GM23338 (cell line): ENCODE data around the gene GTSE1. TPM values are rescaled to one million over a fixed set of nuclear protein-coding genes. Genes with fewer than 3 reads are reported as not detected.

ENCODE experiments used
- ATAC-seq: fragments of 200-7000 bp; cut with Tn5 transposase; 3 replicates; pipeline ENCODE4 v1.9.1; 2020
- DNase-seq: peaks from one replicate; pipeline ENCODE4 v3.0.0-alpha.2; 2015; ENCODE audit warnings: low spot score
- H2AFZ ChIP-seq: fragments of 200-600 bp; sonication (generic); 2 replicates; pipeline ENCODE4 v1.8.0; 2016; ENCODE audit warnings: antibody characterized with exemption, mild to moderate bottlenecking, moderate library complexity
- H3F3A ChIP-seq: fragments of 200-600 bp; sonication (generic); replicated peaks from 2 replicates; pipeline ENCODE4 v1.8.0; 2017; ENCODE audit warnings: antibody characterized with exemption, mixed run types, low read depth
- H3K27ac ChIP-seq: fragments of 200-600 bp; sonication (generic); 2 replicates; pipeline ENCODE4 v1.6.1; 2016; ENCODE audit warnings: low read depth
- H3K27me3 ChIP-seq: fragments of 200-600 bp; sonication (generic); 2 replicates; pipeline ENCODE4 v1.8.0; 2016; ENCODE audit warnings: mild to moderate bottlenecking, mixed run types, moderate library complexity; ENCODE audit not compliant: insufficient read depth
- H3K36me3 ChIP-seq: fragments of 200-600 bp; sonication (generic); 2 replicates; pipeline ENCODE4 v1.8.0; 2016; ENCODE audit warnings: mild to moderate bottlenecking; ENCODE audit not compliant: insufficient read depth
- H3K4me1 ChIP-seq: fragments of 200-600 bp; sonication (generic); 2 replicates; pipeline ENCODE4 v1.8.0; 2016; ENCODE audit warnings: mild to moderate bottlenecking, moderate library complexity; ENCODE audit not compliant: insufficient read depth
- H3K4me2 ChIP-seq: fragments of 200-600 bp; sonication (generic); 2 replicates; pipeline ENCODE4 v1.7.1; 2017; ENCODE audit warnings: mixed run types
- H3K4me3 ChIP-seq: fragments of 200-600 bp; sonication (generic); 2 replicates; pipeline ENCODE4 v1.6.1; 2016; ENCODE audit warnings: mixed run types
- H3K79me2 ChIP-seq: fragments of 200-600 bp; sonication (generic); replicated peaks from 2 replicates; pipeline ENCODE4 v1.8.0; 2017; ENCODE audit warnings: mild to moderate bottlenecking; ENCODE audit not compliant: insufficient read depth
- H3K9me2 ChIP-seq: fragments of 200-600 bp; sonication (generic); 2 replicates; pipeline ENCODE4 v1.8.0; 2017; ENCODE audit not compliant: insufficient read depth
- H4K20me1 ChIP-seq: fragments of 200-600 bp; sonication (generic); replicated peaks from 2 replicates; pipeline ENCODE4 v1.8.0; 2017; ENCODE audit warnings: mild to moderate bottlenecking; ENCODE audit not compliant: insufficient read depth
- H3K27ac Mint-ChIP-seq: 2 replicates; pipeline ENCODE4 v1.8.0; 2020; ENCODE audit warnings: inconsistent platforms, mild to moderate bottlenecking, moderate library complexity, mixed read lengths
- H3K27me3 Mint-ChIP-seq: 3 replicates; pipeline ENCODE4 v1.8.0; 2022; ENCODE audit warnings: low read depth, mild to moderate bottlenecking, moderate library complexity, mixed read lengths, inconsistent platforms; ENCODE audit not compliant: insufficient read depth, poor library complexity
- H3K36me3 Mint-ChIP-seq: 3 replicates; pipeline ENCODE4 v1.8.0; 2021; ENCODE audit warnings: low read depth, mild to moderate bottlenecking, inconsistent platforms, moderate library complexity, mixed read lengths
- H3K4me1 Mint-ChIP-seq: 3 replicates; pipeline ENCODE4 v1.8.0; 2020; ENCODE audit warnings: mild to moderate bottlenecking, inconsistent platforms, mixed read lengths
- H3K4me3 Mint-ChIP-seq: 3 replicates; pipeline ENCODE4 v1.8.0; 2021; ENCODE audit warnings: moderate library complexity, mild to moderate bottlenecking, inconsistent platforms, mixed read lengths
- H3K9me3 Mint-ChIP-seq: 3 replicates; pipeline ENCODE4 v1.8.0; 2020; ENCODE audit warnings: moderate library complexity, mild to moderate bottlenecking, inconsistent platforms, mixed read lengths
- CREB1 ChIP-seq: fragments of 250-450 bp; sonication (Bioruptor Pico); IDR thresholded peaks from 2 replicates; pipeline ENCODE4 v1.5.0; 2020; ENCODE audit warnings: low read depth, mild to moderate bottlenecking, moderate library complexity
- EZH2 ChIP-seq: fragments of 200-600 bp; sonication (generic); IDR thresholded peaks from one replicate; pipeline ENCODE4 v1.8.0; 2017; ENCODE audit warnings: antibody characterized with exemption, mild to moderate bottlenecking, low read depth; ENCODE audit not compliant: unreplicated experiment
- JUNB ChIP-seq: IDR thresholded peaks from one replicate; pipeline ENCODE4 v1.6.1; 2016; ENCODE audit warnings: antibody characterized with exemption; ENCODE audit not compliant: unreplicated experiment
- POLR2AphosphoS5 ChIP-seq: IDR thresholded peaks from 2 replicates; pipeline ENCODE4 v1.6.1; 2016; ENCODE audit warnings: antibody characterized with exemption, low read depth
- ZNF331 ChIP-seq: fragments of 250-450 bp; sonication (Bioruptor Pico); IDR thresholded peaks from 2 replicates; pipeline ENCODE4 v1.5.0; 2020; ENCODE audit warnings: low read depth, mild to moderate bottlenecking, moderate library complexity
- ZNF462 ChIP-seq: fragments of 250-450 bp; sonication (Bioruptor Pico); IDR thresholded peaks from 2 replicates; pipeline ENCODE4 v1.5.0; 2020; ENCODE audit warnings: mild to moderate bottlenecking, moderate library complexity
- polyA plus RNA-seq: library from polyadenylated mRNA; unstranded; fragments of >200 nt; fragmentation: Nextera tagmentation; extraction: Ambion mirVana; gene quantifications from 2 replicates; pipeline ENCODE4 v1.2.1, GENCODE V29; 2016
- total RNA-seq: library from RNA; depleted of rRNA; stranded (reverse); fragments of >200 nt; shearing (Covaris generic); gene quantifications from 2 replicates; pipeline ENCODE4 v1.2.3, GENCODE V29; 2014
- TF ChIP-seq, protein P1 (sequence below), 2 experiments: fragments of 200-600 bp in 1 of 2; sonication (generic) in 1 of 2; conservative IDR thresholded peaks; 2 replicates each; pipeline versions ENCODE4 v1.5.1 to v1.6.1; 2016 to 2017; ENCODE audit warnings: antibody characterized with exemption in 2 of 2, low read depth in 2 of 2, mild to moderate bottlenecking in 2 of 2, moderate library complexity in 1 of 2

Gene GTSE1
- total and polyA plus RNA-seq, 2 experiments from 2014 or later, result 26.3 to 28.6 TPM

DNA sequence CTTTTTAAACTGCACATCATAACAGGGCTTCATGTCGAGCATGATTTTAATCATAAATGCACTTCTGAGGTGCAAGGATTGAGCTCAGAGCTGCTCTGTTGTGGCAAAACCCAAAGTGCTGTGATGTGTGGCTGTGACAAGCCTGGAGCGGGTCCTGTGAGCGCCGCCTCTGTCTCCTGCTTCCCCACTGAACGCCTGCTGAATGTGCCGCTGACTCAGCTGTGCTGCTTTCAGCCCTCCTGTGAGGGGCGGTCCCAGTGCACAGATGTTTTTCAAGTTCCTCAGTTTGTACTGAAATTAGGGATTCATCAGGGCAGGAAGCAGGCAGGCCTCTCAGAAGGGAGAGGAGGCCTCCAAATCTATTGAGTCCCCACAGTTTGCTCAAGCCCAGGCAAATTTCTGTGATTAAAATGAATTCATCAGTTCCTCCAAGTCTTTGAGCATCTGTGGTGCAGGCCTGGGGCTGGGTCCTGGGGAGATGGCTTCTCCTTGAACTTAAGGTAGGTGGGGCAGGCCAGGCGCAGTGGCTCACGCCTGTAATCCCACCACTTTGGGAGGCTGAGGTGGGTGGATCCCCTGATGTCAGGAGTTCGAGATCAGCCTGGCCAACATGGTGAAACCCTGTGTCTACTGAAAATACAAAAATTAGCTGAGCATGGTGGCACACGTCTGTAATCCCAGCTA, 3.0 kb upstream of the GTSE1 start (continued):
- no peak for TF ChIP-seq ZNF331 (CRISPR knock-in tag)
- TF ChIP-seq, protein P1, sequence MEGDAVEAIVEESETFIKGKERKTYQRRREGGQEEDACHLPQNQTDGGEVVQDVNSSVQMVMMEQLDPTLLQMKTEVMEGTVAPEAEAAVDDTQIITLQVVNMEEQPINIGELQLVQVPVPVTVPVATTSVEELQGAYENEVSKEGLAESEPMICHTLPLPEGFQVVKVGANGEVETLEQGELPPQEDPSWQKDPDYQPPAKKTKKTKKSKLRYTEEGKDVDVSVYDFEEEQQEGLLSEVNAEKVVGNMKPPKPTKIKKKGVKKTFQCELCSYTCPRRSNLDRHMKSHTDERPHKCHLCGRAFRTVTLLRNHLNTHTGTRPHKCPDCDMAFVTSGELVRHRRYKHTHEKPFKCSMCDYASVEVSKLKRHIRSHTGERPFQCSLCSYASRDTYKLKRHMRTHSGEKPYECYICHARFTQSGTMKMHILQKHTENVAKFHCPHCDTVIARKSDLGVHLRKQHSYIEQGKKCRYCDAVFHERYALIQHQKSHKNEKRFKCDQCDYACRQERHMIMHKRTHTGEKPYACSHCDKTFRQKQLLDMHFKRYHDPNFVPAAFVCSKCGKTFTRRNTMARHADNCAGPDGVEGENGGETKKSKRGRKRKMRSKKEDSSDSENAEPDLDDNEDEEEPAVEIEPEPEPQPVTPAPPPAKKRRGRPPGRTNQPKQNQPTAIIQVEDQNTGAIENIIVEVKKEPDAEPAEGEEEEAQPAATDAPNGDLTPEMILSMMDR (conservative IDR thresholded peaks at IDR 0.05; ENCODE audit: low read depth in 2 of 2), result no peak
- no peak for TF ChIP-seq POLR2AphosphoS5

- H3K27ac Mint-ChIP-seq, result no peak overlapping the region
- peaks cover 22% of the 10 kb centered on the region for H3K36me3 Mint-ChIP-seq
- H3K27me3 Mint-ChIP-seq, result peaks cover 20% of the 10 kb centered on the region
- H3K9me3 Mint-ChIP-seq, result peaks cover 2% of the 10 kb centered on the region; the same call in 1 of the 3 replicates
- Histone ChIP-seq H2AFZ (no peak overlapping the region), H3K4me3 (no peak overlapping the region), H3K36me3 (no peaks in the 10 kb centered on the region), H4K20me1 (peaks cover 4% of the 10 kb centered on the region; the same call in 1 of the 2 replicates), H3K4me2 (no peak overlapping the region), H3K27ac (no peak overlapping the region), H3K9me2 (no peaks in the 10 kb centered on the region), H3K4me1 (peaks cover 10% of the 10 kb centered on the region), H3F3A (no peaks in the 10 kb centered on the region; the same call in 1 of the 2 replicates), H3K27me3 (no peaks in the 10 kb centered on the region), H3K79me2 (peaks cover 19% of the 10 kb centered on the region)
- ATAC-seq (no peak), DNase-seq (no peak)
- H3K4me3 Mint-ChIP-seq, result peak overlapping the region; percentile 90
- H3K4me1 Mint-ChIP-seq, result peaks cover 19% of the 10 kb centered on the region
- no peak for TF ChIP-seq EZH2
- TF ChIP-seq CREB1 (CRISPR knock-in tag), result no peak
- TF ChIP-seq JUNB, result no peak
- TF ChIP-seq ZNF462 (CRISPR knock-in tag), result no peak
These were observed 1.9 kb upstream of the GTSE1 start for GRCh38 chr22:46294784-46295183.
